COLO668 (cell line): ENCODE results near the gene LTB.

ENCODE experiments used
- DNase-seq: peaks from one replicate; lab custom pipeline; 2025; ENCODE audit not compliant: unreplicated experiment; lab: John Stamatoyannopoulos, UW

LTB gene

GRCh38 chr6:31576897-31577578 is 5.2 kb downstream of the LTB start:
- no peak for DNase-seq

GRCh38 chr6:31575952-31576685 is 6.1 kb downstream of the LTB start:
- no peak for DNase-seq

- no peak for DNase-seq
Measured at GRCh38 chr6:31575335-31575901, 6.8 kb downstream of the LTB start, which contains the start of gene TNF. Gene TNF (plus strand): TSS chr6:31575565. CDS start chr6:31575742, 177 bp downstream.

GRCh38 chr6:31574106-31575061 is 7.8 kb downstream of the LTB start:
- DNase-seq, result no peak

- no peak for DNase-seq
Measured at GRCh38 chr6:31573239-31574105, 8.8 kb downstream of the LTB start.

GRCh38 chr6:31572041-31572911 is 9.9 kb downstream of the LTB start, which contains the start of gene LTA:
Gene LTA (plus strand): TSS chr6:31572289. CDS start chr6:31572743, 454 bp downstream.
- DNase-seq, result no peak

- DNase-seq, result no peak
Measured at GRCh38 chr6:31569861-31570536, 12.2 kb downstream of the LTB start.

- DNase-seq, result no peak
Measured at GRCh38 chr6:31568537-31568961, 13.7 kb downstream of the LTB start.

GRCh38 chr6:31567531-31568370 is 14.5 kb downstream of the LTB start:
- no peak for DNase-seq

GRCh38 chr6:31560697-31561058 is 21.5 kb downstream of the LTB start:
- no peak for DNase-seq

GRCh38 chr6:31559958-31560696 is 22.1 kb downstream of the LTB start:
- DNase-seq, result no peak

- no peak for DNase-seq
Measured at GRCh38 chr6:31559606-31559957, 22.6 kb downstream of the LTB start.

- no peak for DNase-seq
Measured at GRCh38 chr6:31558631-31559500, 23.4 kb downstream of the LTB start.

- DNase-seq, result no peak
Measured at GRCh38 chr6:31558318-31558625, 24.0 kb downstream of the LTB start.

GRCh38 chr6:31557443-31558317 is 24.5 kb downstream of the LTB start:
- DNase-seq, result no peak
